ENCODE data around the gene SORCS3.

The SORCS3 gene

DNA sequence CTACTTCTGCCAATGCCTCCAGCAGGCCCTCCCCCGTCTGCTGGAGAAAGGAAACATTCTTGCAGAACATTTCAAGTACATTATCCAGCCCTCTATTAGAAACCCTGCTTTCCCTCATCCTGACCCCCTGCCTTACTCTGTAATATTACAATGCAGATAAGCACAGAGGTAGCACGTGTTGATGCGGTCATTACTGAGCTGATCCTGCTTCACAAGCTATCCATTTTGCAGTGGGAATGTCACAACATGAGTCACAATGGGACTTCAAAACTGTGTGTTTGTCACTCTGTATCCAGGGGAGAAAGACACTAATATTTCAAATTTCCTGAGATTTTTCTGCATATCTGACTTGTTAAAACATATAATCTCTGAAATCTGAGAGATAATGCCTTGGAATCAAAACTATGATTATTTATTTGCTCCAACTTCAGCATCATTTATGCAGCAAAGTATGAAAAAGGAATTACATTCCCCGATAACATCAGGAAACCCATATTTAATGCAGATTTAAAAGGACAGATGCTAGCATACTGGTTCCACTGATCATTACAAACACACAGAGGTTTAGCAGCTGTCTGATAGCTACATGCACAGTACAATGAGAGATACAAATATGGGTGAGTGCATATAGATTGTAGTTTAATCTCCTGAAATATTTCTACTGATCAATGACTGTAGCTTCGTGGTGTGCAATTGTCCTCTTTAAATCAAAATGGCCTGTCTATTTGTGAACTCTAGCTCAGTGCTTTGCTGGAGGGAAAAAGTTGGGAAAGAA is 239.7 kb downstream of the SORCS3 start:
- no peak for DNase-seq (ENCODE audit: low read depth, low spot score)
- H3K9me3 ChIP-seq (ENCODE audit: low read depth, low read length): no peaks in the 10 kb centered on the region
- H3K4me3 ChIP-seq: no peak overlapping the region
- TF ChIP-seq EZH2 (IDR thresholded peaks at IDR 0.05) (no peak), POLR2AphosphoS5 (IDR thresholded peaks at IDR 0.05; ENCODE audit: borderline replicate concordance, low read depth, low read length) (no peak), FOXP2 (optimal IDR thresholded peaks at IDR 0.05; ENCODE audit: control extremely low read depth, extremely low read length, insufficient read depth) (no peak)
- H3K27ac ChIP-seq: no peak overlapping the region
- no peaks in the 10 kb centered on the region for H3K36me3 ChIP-seq (ENCODE audit: insufficient read depth, low read length)
- H3K9ac ChIP-seq (ENCODE audit: insufficient read length): no peak overlapping the region

DNA sequence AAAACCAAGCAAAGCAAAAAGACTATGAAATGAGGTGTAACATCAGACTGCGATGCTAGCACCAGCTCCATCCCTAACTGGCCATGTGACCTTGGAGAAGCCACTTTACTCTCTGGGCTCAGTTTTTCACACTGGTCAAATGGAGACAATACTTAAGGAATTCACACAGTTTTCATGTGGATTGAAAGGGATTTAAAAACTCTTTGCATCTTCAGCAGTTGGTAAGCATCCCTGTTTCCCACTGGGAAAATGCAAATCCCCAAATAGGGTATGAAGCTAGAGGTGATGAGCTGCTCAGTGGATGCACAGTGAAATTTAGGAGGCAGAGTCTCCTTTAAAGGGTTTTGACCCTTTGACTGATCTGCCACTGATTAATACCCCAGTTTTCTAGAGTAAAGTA is 240.7 kb downstream of the SORCS3 start:
- no peaks in the 10 kb centered on the region for H3K9me3 ChIP-seq (ENCODE audit: low read depth, low read length)
- no peak overlapping the region for H3K9ac ChIP-seq (ENCODE audit: insufficient read length)
- no peak for DNase-seq (ENCODE audit: low read depth, low spot score)
- TF ChIP-seq POLR2AphosphoS5 (IDR thresholded peaks at IDR 0.05; ENCODE audit: borderline replicate concordance, low read depth, low read length) (no peak), EZH2 (IDR thresholded peaks at IDR 0.05) (no peak), FOXP2 (optimal IDR thresholded peaks at IDR 0.05; ENCODE audit: control extremely low read depth, extremely low read length, insufficient read depth) (no peak)
- H3K27ac ChIP-seq: no peak overlapping the region
- no peak overlapping the region for H3K4me3 ChIP-seq
- H3K36me3 ChIP-seq (ENCODE audit: insufficient read depth, low read length): no peaks in the 10 kb centered on the region

DNA sequence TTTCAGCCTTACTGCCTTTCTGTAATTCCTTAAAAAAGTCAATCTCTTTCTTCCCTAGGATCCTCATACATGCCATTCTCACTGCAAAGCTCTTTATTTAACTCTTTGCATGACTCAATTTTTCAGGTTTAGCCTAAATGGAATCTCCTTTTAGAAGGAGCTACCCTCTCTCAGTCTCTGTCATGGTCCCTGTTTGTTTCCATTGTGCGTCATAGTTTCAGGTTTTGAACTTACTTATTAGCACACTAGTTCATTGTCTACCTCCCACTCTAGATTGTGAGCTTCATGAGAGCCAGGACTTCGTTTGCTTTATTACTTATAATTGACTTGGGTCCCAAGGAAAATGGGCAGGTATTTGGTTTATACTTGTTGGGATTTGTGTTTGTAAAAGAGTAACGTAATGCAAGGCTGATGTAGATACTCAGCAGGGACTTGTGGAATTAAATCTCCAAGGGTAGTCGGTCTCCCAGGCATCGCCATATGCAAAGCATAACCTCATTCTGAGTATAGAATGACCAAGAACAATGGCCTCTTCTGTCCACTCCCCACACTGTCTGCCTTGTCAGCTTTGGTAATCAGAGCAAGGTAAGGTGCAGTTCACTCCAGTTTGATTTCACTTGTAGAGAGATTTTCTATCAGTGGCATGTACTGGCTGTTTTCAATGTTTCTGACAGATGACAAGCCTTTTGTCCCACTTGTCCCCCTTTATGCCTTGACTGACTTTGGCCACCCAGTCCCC is 252.0 kb downstream of the SORCS3 start:
- no peak overlapping the region for H3K27ac ChIP-seq
- H3K36me3 ChIP-seq (ENCODE audit: insufficient read depth, low read length): no peaks in the 10 kb centered on the region
- H3K9me3 ChIP-seq (ENCODE audit: low read depth, low read length): no peaks in the 10 kb centered on the region
- H3K4me3 ChIP-seq: no peak overlapping the region
- no peak for TF ChIP-seq FOXP2 (optimal IDR thresholded peaks at IDR 0.05; ENCODE audit: control extremely low read depth, extremely low read length, insufficient read depth)
- no peak for TF ChIP-seq EZH2 (IDR thresholded peaks at IDR 0.05)
- no peak for TF ChIP-seq POLR2AphosphoS5 (IDR thresholded peaks at IDR 0.05; ENCODE audit: borderline replicate concordance, low read depth, low read length)
- no peak overlapping the region for H3K9ac ChIP-seq (ENCODE audit: insufficient read length)
- no peak for DNase-seq (ENCODE audit: low read depth, low spot score)

DNA sequence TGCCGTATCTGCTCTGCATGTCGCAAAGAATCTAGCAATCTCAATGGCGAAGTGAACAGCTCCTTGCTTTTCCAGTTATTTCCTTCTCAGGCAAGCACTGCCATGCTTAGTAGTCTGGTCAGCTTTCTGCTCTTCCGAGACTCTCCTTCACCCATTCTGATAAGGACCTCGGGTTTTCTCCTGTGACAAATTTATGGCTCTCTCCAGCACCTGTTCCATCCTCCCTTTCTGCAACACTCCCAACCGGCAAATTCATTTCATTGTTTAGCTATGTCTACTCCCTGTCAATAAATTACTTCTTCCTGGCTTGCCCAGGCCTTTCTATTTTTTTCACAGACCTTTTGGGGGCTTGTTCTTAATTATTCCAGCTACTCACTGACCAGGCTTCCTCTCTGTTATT is 252.6 kb downstream of the SORCS3 start:
- no peaks in the 10 kb centered on the region for H3K9me3 ChIP-seq (ENCODE audit: low read depth, low read length)
- H3K27ac ChIP-seq: no peak overlapping the region

DNA sequence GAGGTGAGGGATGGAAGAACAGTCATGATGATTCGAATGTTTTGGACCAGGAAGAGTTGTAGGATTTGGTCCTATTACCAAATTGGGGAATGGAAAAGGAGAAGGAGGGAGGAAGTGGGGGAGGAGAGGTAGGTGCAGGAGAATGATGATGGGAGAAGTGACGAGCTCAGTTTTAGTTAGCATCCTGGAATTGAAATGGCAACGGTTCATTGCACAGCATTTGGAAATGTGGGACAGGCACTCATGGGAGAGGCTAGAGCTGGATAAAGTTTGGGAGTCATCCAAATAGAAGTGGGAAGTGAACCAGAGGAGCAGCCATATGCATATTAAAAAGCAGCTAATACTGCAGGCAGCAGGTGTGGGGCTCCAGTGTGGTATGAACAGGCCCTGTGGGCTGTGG is 253.6 kb downstream of the SORCS3 start:
- Histone ChIP-seq H3K9me3 (ENCODE audit: low read depth, low read length) (no peaks in the 10 kb centered on the region), H3K27ac (no peak overlapping the region), H3K36me3 (ENCODE audit: insufficient read depth, low read length) (no peaks in the 10 kb centered on the region), H3K9ac (ENCODE audit: insufficient read length) (no peak overlapping the region), H3K4me3 (no peak overlapping the region)
- TF ChIP-seq FOXP2 (optimal IDR thresholded peaks at IDR 0.05; ENCODE audit: control extremely low read depth, extremely low read length, insufficient read depth) (no peak), EZH2 (IDR thresholded peaks at IDR 0.05) (no peak), POLR2AphosphoS5 (IDR thresholded peaks at IDR 0.05; ENCODE audit: borderline replicate concordance, low read depth, low read length) (no peak)
- no peak for DNase-seq (ENCODE audit: low read depth, low spot score)

More for the DNA sequence above, 252.6 kb downstream of the SORCS3 start:
- Histone ChIP-seq H3K36me3 (ENCODE audit: insufficient read depth, low read length) (no peaks in the 10 kb centered on the region), H3K4me3 (no peak overlapping the region), H3K9ac (ENCODE audit: insufficient read length) (no peak overlapping the region)
- DNase-seq (ENCODE audit: low read depth, low spot score): no peak
- no peak for TF ChIP-seq POLR2AphosphoS5 (IDR thresholded peaks at IDR 0.05; ENCODE audit: borderline replicate concordance, low read depth, low read length)
- TF ChIP-seq FOXP2 (optimal IDR thresholded peaks at IDR 0.05; ENCODE audit: control extremely low read depth, extremely low read length, insufficient read depth): no peak
- TF ChIP-seq EZH2 (IDR thresholded peaks at IDR 0.05): no peak

DNA sequence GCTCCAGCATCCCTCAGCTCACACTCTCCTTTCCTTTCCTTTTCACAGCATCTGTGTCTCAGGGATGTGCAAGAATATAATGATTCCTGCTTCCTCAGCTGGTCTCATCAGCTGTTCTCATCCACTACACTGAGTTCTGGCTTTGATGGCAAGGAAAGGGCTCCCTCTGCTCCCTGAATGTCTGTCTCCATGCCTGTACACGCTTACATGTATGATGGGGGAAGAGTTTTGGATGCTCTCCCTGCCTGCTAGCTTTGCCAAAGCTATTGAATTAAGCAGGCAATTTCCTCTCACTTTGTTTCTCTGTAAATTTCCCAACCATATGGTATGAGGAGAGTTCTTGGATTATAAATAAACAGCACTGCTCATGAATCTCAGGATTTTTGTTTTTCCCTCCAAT is 254.5 kb downstream of the SORCS3 start:
- no peaks in the 10 kb centered on the region for H3K9me3 ChIP-seq (ENCODE audit: low read depth, low read length)
- H3K36me3 ChIP-seq (ENCODE audit: insufficient read depth, low read length): no peaks in the 10 kb centered on the region
- TF ChIP-seq EZH2 (IDR thresholded peaks at IDR 0.05) (no peak), FOXP2 (optimal IDR thresholded peaks at IDR 0.05; ENCODE audit: control extremely low read depth, extremely low read length, insufficient read depth) (no peak), POLR2AphosphoS5 (IDR thresholded peaks at IDR 0.05; ENCODE audit: borderline replicate concordance, low read depth, low read length) (no peak)
- no peak overlapping the region for H3K9ac ChIP-seq (ENCODE audit: insufficient read length)
- H3K4me3 ChIP-seq: no peak overlapping the region
- no peak for DNase-seq (ENCODE audit: low read depth, low spot score)
- no peak overlapping the region for H3K27ac ChIP-seq

DNA sequence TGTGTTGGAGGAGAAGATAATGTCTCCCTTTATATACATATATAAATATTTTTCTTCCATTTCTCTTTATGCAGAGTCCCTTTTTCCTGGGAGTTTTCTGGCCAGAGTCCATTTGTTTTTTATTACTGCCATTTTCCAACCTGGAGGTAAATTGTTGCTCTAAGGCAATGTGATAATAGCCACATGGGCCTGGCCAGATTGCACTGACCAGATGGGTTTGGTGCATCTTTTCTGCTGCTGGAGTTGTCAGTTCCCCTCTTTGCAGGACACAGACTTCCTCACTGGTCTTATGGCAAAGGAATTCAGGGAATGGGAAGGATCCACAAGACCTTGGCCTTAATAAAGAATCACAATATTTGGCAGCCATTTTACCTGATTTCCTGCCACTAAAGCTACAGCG is 254.9 kb downstream of the SORCS3 start:
- TF ChIP-seq FOXP2 (optimal IDR thresholded peaks at IDR 0.05; ENCODE audit: control extremely low read depth, extremely low read length, insufficient read depth) (no peak), POLR2AphosphoS5 (IDR thresholded peaks at IDR 0.05; ENCODE audit: borderline replicate concordance, low read depth, low read length) (no peak), EZH2 (IDR thresholded peaks at IDR 0.05) (no peak)
- H3K27ac ChIP-seq: no peak overlapping the region
- DNase-seq (ENCODE audit: low read depth, low spot score): no peak
- H3K9me3 ChIP-seq (ENCODE audit: low read depth, low read length): no peaks in the 10 kb centered on the region
- H3K9ac ChIP-seq (ENCODE audit: insufficient read length): no peak overlapping the region
- no peak overlapping the region for H3K4me3 ChIP-seq
- H3K36me3 ChIP-seq (ENCODE audit: insufficient read depth, low read length): no peaks in the 10 kb centered on the region

DNA sequence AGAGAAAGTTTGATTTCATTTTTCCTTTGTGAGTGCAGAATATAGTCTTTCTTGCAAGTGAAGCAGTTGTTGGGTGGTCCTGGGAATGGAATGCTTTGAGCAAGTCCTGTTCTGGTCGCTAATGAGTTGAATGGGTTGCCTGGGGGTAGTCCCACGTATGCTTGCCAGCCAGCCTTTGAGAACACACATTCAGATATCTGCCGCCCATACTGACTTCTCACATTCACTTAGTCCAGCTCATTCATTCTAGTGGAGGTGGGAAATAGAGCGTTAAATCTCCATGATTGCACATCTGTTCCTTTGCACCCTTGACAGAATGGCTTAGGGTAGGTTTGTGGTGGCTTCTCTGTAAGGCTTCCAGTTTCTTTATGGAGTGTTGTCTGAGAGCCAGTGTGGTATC is 256.6 kb downstream of the SORCS3 start:
- no peak overlapping the region for H3K9ac ChIP-seq (ENCODE audit: insufficient read length)
- H3K36me3 ChIP-seq (ENCODE audit: insufficient read depth, low read length): no peaks in the 10 kb centered on the region
- H3K4me3 ChIP-seq: no peak overlapping the region
- H3K27ac ChIP-seq: no peak overlapping the region
- TF ChIP-seq EZH2 (IDR thresholded peaks at IDR 0.05): no peak
- no peak for TF ChIP-seq POLR2AphosphoS5 (IDR thresholded peaks at IDR 0.05; ENCODE audit: borderline replicate concordance, low read depth, low read length)
- TF ChIP-seq FOXP2 (optimal IDR thresholded peaks at IDR 0.05; ENCODE audit: control extremely low read depth, extremely low read length, insufficient read depth): no peak
- DNase-seq (ENCODE audit: low read depth, low spot score): no peak
- H3K9me3 ChIP-seq (ENCODE audit: low read depth, low read length): no peaks in the 10 kb centered on the region
